Ishikawa (cell line): ENCODE results near the gene PLSCR5.

Experiments used
- CEBPB ChIP-seq: IDR thresholded peaks from 2 replicates; pipeline ENCODE4 v1.6.1; 2012
- EP300 ChIP-seq: IDR thresholded peaks from 2 replicates; pipeline ENCODE4 v1.6.1; 2012; ENCODE audit warnings: borderline replicate concordance
- MAX ChIP-seq: IDR thresholded peaks from 2 replicates; pipeline ENCODE4 v1.6.1; 2012
- NFIC ChIP-seq: IDR thresholded peaks from 2 replicates; pipeline ENCODE4 v1.6.1; 2012
- RAD21 ChIP-seq: IDR thresholded peaks from 2 replicates; pipeline ENCODE4 v1.6.1; 2012; ENCODE audit warnings: low read depth
- REST ChIP-seq: IDR thresholded peaks from 2 replicates; pipeline ENCODE4 v1.6.1; 2012; ENCODE audit warnings: low read depth, mild to moderate bottlenecking
- TAF1 ChIP-seq: IDR thresholded peaks from 2 replicates; pipeline ENCODE4 v1.6.1; 2012; ENCODE audit warnings: low read depth, mild to moderate bottlenecking
- TEAD4 ChIP-seq: IDR thresholded peaks from 2 replicates; pipeline ENCODE4 v1.6.1; 2012
- YY1 ChIP-seq: IDR thresholded peaks from 2 replicates; pipeline ENCODE4 v1.6.1; 2012; ENCODE audit warnings: low read depth
- TF ChIP-seq, protein P1 (sequence below): IDR thresholded peaks from 2 replicates; pipeline ENCODE4 v1.6.1; 2012

GRCh38 chr3:146638718-146639117 is 33.6 kb upstream of the PLSCR5 start:
- no peak for TF ChIP-seq TEAD4
- TF ChIP-seq TAF1, result no peak
- no peak for TF ChIP-seq MAX
- TF ChIP-seq EP300, result no peak
- TF ChIP-seq YY1, result no peak
- no peak for TF ChIP-seq RAD21
- no peak for TF ChIP-seq CEBPB
- TF ChIP-seq, protein P1, sequence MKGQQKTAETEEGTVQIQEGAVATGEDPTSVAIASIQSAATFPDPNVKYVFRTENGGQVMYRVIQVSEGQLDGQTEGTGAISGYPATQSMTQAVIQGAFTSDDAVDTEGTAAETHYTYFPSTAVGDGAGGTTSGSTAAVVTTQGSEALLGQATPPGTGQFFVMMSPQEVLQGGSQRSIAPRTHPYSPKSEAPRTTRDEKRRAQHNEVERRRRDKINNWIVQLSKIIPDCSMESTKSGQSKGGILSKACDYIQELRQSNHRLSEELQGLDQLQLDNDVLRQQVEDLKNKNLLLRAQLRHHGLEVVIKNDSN, result no peak
- TF ChIP-seq REST, result no peak
- TF ChIP-seq NFIC, result no peak
